HCT116 (cell line): Measurements from ENCODE around the gene ATP5MC3. TPM values are rescaled to one million over a fixed set of nuclear protein-coding genes. Genes with fewer than 3 reads are reported as not detected.

Experiments used
- ATAC-seq: fragments of 200-7000 bp; cut with Tn5 transposase; 2 replicates; pipeline ENCODE4 v1.9.1; 2020; ENCODE audit warnings: mild to moderate bottlenecking, moderate library complexity
- BruUV-seq: library from RNA; stranded (reverse); fragments of 400-500 nt; replicated peaks from 2 replicates; lab custom pipeline; 2021; lab: Mats Ljungman, UMichigan
- CTCF ChIA-PET: fragments of 300-600 bp; sonication (Branson Sonifier 250); formaldehyde crosslinking; loops from one replicate; lab custom pipeline; 2021; ENCODE audit warnings: antibody characterized with exemption; lab: Charles Lee
- POLR2A ChIA-PET: fragments of 300-600, 350-600 bp; sonication (Branson Sonifier 250); formaldehyde crosslinking; loops from one replicate; lab custom pipeline; 2021; ENCODE audit warnings: antibody characterized with exemption; lab: Charles Lee
- RAD21 ChIA-PET, 2 experiments: fragments of 300-600 bp; sonication (Branson Sonifier 250); formaldehyde crosslinking; loops; one replicate each; lab custom pipeline; 2023; ENCODE audit warnings: low total read pairs in 2 of 2; ENCODE audit not compliant: uncharacterized antibody in 2 of 2, unreplicated experiment in 2 of 2, low non-redundant PET in 1 of 2; lab: Charles Lee
- DNase-seq: peaks from one replicate; pipeline ENCODE4 v3.0.0-alpha.2; 2010; ENCODE audit warnings: low read depth, low spot score
- H2AFZ ChIP-seq: fragments of 200-600 bp; shearing (Covaris generic), sonication (generic); 2 replicates; pipeline ENCODE4 v1.6.1; 2017; ENCODE audit warnings: low read depth, mixed run types, mixed read lengths, antibody characterized with exemption, low read length; ENCODE audit not compliant: poor library complexity, severe bottlenecking
- H3K27ac ChIP-seq: 2 replicates; pipeline ENCODE4 v1.5.1; 2012; ENCODE audit warnings: low read depth, low read length
- H3K27me3 ChIP-seq: fragments of 200-600 bp; sonication (generic); 2 replicates; pipeline ENCODE4 v1.6.1; 2016; ENCODE audit warnings: mixed run types, low read length, mixed read lengths; ENCODE audit not compliant: insufficient read depth
- H3K36me3 ChIP-seq, 2 experiments: fragments of 200-500 bp in 1 of 2; fragments of 200-600 bp in 1 of 2; sonication (Bioruptor generic) in 1 of 2; sonication (generic) in 1 of 2; 2 replicates each; pipeline versions ENCODE4 v1.5.1 to v1.6.1; 2014 to 2016; ENCODE audit warnings: low read length in 2 of 2, inconsistent platforms in 1 of 2, mixed read lengths in 1 of 2, mixed run types in 1 of 2; ENCODE audit not compliant: insufficient read depth in 2 of 2, control insufficient read depth in 1 of 2
- H3K4me1 ChIP-seq, 2 experiments: fragments of 200-600 bp in 1 of 2; sonication (generic) in 1 of 2; 2 replicates each; pipeline versions ENCODE4 v1.5.1 to v1.6.1; 2012 to 2017; ENCODE audit warnings: low read length in 2 of 2, inconsistent platforms in 1 of 2, mild to moderate bottlenecking in 1 of 2, mixed read lengths in 1 of 2, mixed run types in 1 of 2, moderate library complexity in 1 of 2; ENCODE audit not compliant: insufficient read depth in 2 of 2, control insufficient read depth in 1 of 2
- H3K4me2 ChIP-seq: fragments of 200-600 bp; sonication (generic); 2 replicates; pipeline ENCODE4 v1.6.1; 2017; ENCODE audit warnings: mixed run types, low read length, mixed read lengths
- H3K4me3 ChIP-seq, 2 experiments: fragments of 200-600 bp in 1 of 2; sonication (generic) in 1 of 2; replicated peaks in 1 of 2; 2 replicates each; pipeline ENCODE4 v1.5.1; 2011 to 2016; ENCODE audit warnings: low read length in 2 of 2, control low read depth in 1 of 2, low read depth in 1 of 2, mild to moderate bottlenecking in 1 of 2, mixed read lengths in 1 of 2, mixed run types in 1 of 2
- H3K79me2 ChIP-seq: fragments of 200-600 bp; sonication (generic); 2 replicates; pipeline ENCODE4 v1.6.1; 2017; ENCODE audit warnings: mild to moderate bottlenecking, mixed run types, low read length, moderate library complexity, mixed read lengths; ENCODE audit not compliant: insufficient read depth
- H3K9ac ChIP-seq: fragments of 200-600 bp; sonication (generic); 2 replicates; pipeline ENCODE4 v1.6.1; 2016; ENCODE audit warnings: low read length, mixed read lengths
- H3K9me2 ChIP-seq: fragments of 200-600 bp; sonication (generic), shearing (Covaris generic); 2 replicates; pipeline ENCODE4 v1.6.1; 2017; ENCODE audit warnings: mixed run types, mild to moderate bottlenecking, moderate library complexity; ENCODE audit not compliant: insufficient read depth
- H3K9me3 ChIP-seq, 2 experiments: fragments of 200-500 bp in 1 of 2; fragments of 200-600 bp in 1 of 2; sonication (Bioruptor generic) in 1 of 2; sonication (generic) in 1 of 2; 2 replicates each; pipeline ENCODE4 v1.6.1; 2014 to 2017; ENCODE audit warnings: low read length in 2 of 2, mixed read lengths in 2 of 2, inconsistent platforms in 1 of 2, low read depth in 1 of 2, mild to moderate bottlenecking in 1 of 2, mixed run types in 1 of 2, moderate library complexity in 1 of 2; ENCODE audit not compliant: control insufficient read depth in 1 of 2, insufficient read depth in 1 of 2
- H4K20me1 ChIP-seq: fragments of 200-600 bp; sonication (generic), shearing (Covaris generic); 2 replicates; pipeline ENCODE4 v1.6.1; 2017; ENCODE audit warnings: mixed run types, mild to moderate bottlenecking, moderate library complexity; ENCODE audit not compliant: insufficient read depth
- CBX3 ChIP-seq: IDR thresholded peaks from 2 replicates; pipeline ENCODE4 v1.6.1; 2012; ENCODE audit warnings: low read depth
- EGR1 ChIP-seq: IDR thresholded peaks from 2 replicates; pipeline ENCODE4 v1.6.1; 2012; ENCODE audit warnings: low read depth
- ELF1 ChIP-seq: IDR thresholded peaks from 2 replicates; pipeline ENCODE4 v1.6.1; 2012; ENCODE audit warnings: low read depth, borderline replicate concordance
- EZH2phosphoT487 ChIP-seq: fragments of 200-600 bp; IDR thresholded peaks from 2 replicates; pipeline ENCODE4 v1.6.1; 2018; ENCODE audit warnings: antibody characterized with exemption, borderline replicate concordance
- POLR2A ChIP-seq: IDR thresholded peaks from 2 replicates; pipeline ENCODE4 v1.7.0; 2011; ENCODE audit warnings: borderline replicate concordance; ENCODE audit not compliant: insufficient read depth, insufficient read length; ENCODE audit errors: extremely low read depth
- POLR2AphosphoS5 ChIP-seq: IDR thresholded peaks from 2 replicates; pipeline ENCODE4 v1.6.1; 2011; ENCODE audit warnings: mild to moderate bottlenecking, low read depth, low read length, moderate library complexity
- SIN3A ChIP-seq: IDR thresholded peaks from 2 replicates; pipeline ENCODE4 v1.6.1; 2012; ENCODE audit warnings: low read depth
- TCF7L2 ChIP-seq: IDR thresholded peaks from 2 replicates; pipeline ENCODE4 v1.7.0; 2011; ENCODE audit warnings: borderline replicate concordance, inconsistent platforms; ENCODE audit not compliant: insufficient read depth, insufficient read length; ENCODE audit errors: extremely low read depth
- ZFX ChIP-seq: fragments of 450-650 bp; IDR thresholded peaks from 2 replicates; pipeline ENCODE4 v1.6.1; 2017
- ZNF274 ChIP-seq: fragments of 200-500 bp; sonication (Bioruptor generic); IDR thresholded peaks from 2 replicates; pipeline ENCODE4 v1.6.1; 2014; ENCODE audit warnings: mild to moderate bottlenecking, low read depth, low read length, inconsistent platforms
- intact Hi-C: fragments of 100-400 bp; cut with micrococcal nuclease; formaldehyde crosslinking; loops from 2 replicates; pipeline ENCODE4 v1.10.0; 2022
- total RNA-seq: library from RNA; stranded (reverse); gene quantifications from one replicate; pipeline ENCODE4 v1.2.1, GENCODE V29; 2021; ENCODE audit not compliant: unreplicated experiment
- TF ChIP-seq, protein P1 (sequence below): IDR thresholded peaks from 2 replicates; pipeline ENCODE4 v1.6.1; 2011; ENCODE audit warnings: mild to moderate bottlenecking, low read length, moderate library complexity; ENCODE audit not compliant: insufficient replicate concordance; ENCODE audit errors: extremely low read depth
- TF ChIP-seq, protein P2 (sequence below): IDR thresholded peaks from 2 replicates; pipeline ENCODE4 v1.6.1; 2012; ENCODE audit warnings: low read depth
- TF ChIP-seq, protein P3 (sequence below): IDR thresholded peaks from 2 replicates; pipeline ENCODE4 v1.6.1; 2012

The ATP5MC3 gene
- total RNA-seq, 1 experiment from 2014 or later, result 361 TPM

DNA sequence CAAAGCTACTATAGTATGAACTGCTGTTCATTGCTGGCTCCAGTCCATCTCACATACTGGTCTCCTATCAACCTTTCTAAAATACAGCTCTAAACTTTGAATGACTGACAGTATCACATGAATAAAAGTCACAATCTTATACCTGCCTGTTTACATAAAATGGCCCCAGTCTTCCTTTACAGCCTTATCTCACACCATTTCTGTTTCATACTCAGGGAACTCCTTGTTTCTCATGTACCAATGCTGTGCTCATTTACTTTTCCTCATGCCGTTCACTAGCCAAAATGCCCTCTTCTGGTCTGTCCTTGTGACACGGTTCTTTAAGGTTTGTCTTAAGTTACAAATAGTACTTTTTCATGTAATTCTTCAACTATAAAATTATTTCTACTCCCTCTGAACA lies 6.2 kb downstream of the ATP5MC3 start:
- Histone ChIP-seq H3K9ac (no peak overlapping the region), H3K9me2 (no peaks in the 10 kb centered on the region), H3K36me3 (peaks cover 38 to 52% of the 10 kb centered on the region in 2 experiments), H3K27ac (no peak overlapping the region), H4K20me1 (peaks cover 21% of the 10 kb centered on the region; the same call in 1 of the 2 replicates), H3K4me1 (peaks cover 4 to 5% of the 10 kb centered on the region in 2 experiments; a peak in 3 of 4 replicates), H3K27me3 (no peaks in the 10 kb centered on the region), H3K4me2 (no peak overlapping the region), H3K4me3 (no peak overlapping the region), H2AFZ (no peak overlapping the region), H3K9me3 (no peaks in the 10 kb centered on the region), H3K79me2 (peaks cover 46% of the 10 kb centered on the region)
- no TSS peak for BruUV-seq
- ChIA-PET RAD21 (no interaction called here), CTCF (no interaction called here), POLR2A (interaction anchor here (0.8 kb wide), 1 partner anchor 1234 kb away, joined by 3 read pairs; no protein-coding TSS in a partner anchor)
- intact Hi-C loops, result no loop called here
- TF ChIP-seq TCF7L2 (no peak), SIN3A (no peak), EGR1 (no peak)
- DNase-seq (no peak), ATAC-seq (no peak)

DNA sequence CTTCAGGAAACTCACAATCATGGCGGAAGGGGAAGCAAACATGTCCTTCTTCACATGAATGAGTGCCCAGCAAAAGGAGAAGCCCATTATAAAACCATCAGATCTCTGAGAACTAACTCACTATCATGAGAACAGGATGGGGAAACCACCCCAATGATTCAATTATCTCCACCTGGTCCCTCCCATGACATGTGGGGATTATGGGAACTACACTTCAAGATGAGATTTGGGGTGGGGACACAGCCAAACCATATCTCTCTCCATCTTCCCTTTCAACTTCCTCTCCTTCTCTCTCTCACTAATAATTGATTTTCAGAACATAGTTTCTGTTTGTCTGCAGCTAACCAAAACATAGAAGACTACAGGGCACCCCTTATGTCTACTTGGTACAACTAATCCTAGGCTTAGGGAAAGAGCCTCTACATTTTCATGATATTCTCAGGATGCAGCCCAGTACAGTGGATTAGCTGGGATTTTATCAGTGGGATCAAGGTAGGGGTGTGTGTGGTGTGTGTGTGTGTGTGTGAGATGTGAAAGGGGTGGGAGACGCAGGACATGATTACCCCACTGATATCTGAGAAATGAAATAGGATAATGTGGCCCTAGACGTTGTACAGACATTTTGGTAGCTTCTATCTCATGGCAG lies 10.7 kb downstream of the ATP5MC3 start:
- no peaks in the 10 kb centered on the region for H3K9me2 ChIP-seq
- H4K20me1 ChIP-seq, result peaks cover 3% of the 10 kb centered on the region; the same call in 1 of the 2 replicates
- H2AFZ ChIP-seq, result no peak overlapping the region
- TF ChIP-seq ELF1 (no peak), EZH2phosphoT487 (no peak), POLR2A (no peak), CBX3 (no peak), POLR2AphosphoS5 (no peak), EGR1 (no peak), ZFX (no peak), SIN3A (no peak), ZNF274 (no peak)
- TF ChIP-seq, protein P1, sequence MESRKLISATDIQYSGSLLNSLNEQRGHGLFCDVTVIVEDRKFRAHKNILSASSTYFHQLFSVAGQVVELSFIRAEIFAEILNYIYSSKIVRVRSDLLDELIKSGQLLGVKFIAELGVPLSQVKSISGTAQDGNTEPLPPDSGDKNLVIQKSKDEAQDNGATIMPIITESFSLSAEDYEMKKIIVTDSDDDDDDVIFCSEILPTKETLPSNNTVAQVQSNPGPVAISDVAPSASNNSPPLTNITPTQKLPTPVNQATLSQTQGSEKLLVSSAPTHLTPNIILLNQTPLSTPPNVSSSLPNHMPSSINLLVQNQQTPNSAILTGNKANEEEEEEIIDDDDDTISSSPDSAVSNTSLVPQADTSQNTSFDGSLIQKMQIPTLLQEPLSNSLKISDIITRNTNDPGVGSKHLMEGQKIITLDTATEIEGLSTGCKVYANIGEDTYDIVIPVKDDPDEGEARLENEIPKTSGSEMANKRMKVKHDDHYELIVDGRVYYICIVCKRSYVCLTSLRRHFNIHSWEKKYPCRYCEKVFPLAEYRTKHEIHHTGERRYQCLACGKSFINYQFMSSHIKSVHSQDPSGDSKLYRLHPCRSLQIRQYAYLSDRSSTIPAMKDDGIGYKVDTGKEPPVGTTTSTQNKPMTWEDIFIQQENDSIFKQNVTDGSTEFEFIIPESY, result no peak
- TF ChIP-seq, protein P2, sequence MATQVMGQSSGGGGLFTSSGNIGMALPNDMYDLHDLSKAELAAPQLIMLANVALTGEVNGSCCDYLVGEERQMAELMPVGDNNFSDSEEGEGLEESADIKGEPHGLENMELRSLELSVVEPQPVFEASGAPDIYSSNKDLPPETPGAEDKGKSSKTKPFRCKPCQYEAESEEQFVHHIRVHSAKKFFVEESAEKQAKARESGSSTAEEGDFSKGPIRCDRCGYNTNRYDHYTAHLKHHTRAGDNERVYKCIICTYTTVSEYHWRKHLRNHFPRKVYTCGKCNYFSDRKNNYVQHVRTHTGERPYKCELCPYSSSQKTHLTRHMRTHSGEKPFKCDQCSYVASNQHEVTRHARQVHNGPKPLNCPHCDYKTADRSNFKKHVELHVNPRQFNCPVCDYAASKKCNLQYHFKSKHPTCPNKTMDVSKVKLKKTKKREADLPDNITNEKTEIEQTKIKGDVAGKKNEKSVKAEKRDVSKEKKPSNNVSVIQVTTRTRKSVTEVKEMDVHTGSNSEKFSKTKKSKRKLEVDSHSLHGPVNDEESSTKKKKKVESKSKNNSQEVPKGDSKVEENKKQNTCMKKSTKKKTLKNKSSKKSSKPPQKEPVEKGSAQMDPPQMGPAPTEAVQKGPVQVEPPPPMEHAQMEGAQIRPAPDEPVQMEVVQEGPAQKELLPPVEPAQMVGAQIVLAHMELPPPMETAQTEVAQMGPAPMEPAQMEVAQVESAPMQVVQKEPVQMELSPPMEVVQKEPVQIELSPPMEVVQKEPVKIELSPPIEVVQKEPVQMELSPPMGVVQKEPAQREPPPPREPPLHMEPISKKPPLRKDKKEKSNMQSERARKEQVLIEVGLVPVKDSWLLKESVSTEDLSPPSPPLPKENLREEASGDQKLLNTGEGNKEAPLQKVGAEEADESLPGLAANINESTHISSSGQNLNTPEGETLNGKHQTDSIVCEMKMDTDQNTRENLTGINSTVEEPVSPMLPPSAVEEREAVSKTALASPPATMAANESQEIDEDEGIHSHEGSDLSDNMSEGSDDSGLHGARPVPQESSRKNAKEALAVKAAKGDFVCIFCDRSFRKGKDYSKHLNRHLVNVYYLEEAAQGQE, result no peak
- TF ChIP-seq, protein P3, sequence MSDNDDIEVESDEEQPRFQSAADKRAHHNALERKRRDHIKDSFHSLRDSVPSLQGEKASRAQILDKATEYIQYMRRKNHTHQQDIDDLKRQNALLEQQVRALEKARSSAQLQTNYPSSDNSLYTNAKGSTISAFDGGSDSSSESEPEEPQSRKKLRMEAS, result no peak
- TF ChIP-seq, all 23 proteins: peak for 0
- ATAC-seq (no peak), DNase-seq (no peak)
- peaks cover 2 to 8% of the 10 kb centered on the region in 2 experiments; a peak in 3 of 4 replicates for H3K36me3 ChIP-seq
- H3K79me2 ChIP-seq, result peaks cover 27% of the 10 kb centered on the region
- H3K9ac ChIP-seq, result no peak overlapping the region
- H3K27ac ChIP-seq, result no peak overlapping the region
- ChIA-PET RAD21 (no interaction called here), CTCF (interaction anchor here (1.0 kb wide), 1 partner anchor 81 kb away, joined by 3 read pairs; no protein-coding TSS in a partner anchor), POLR2A (no interaction called here)
- H3K9me3 ChIP-seq, result no peaks in the 10 kb centered on the region
- intact Hi-C loops, result no loop called here
- no peak overlapping the region for H3K4me3 ChIP-seq
- H3K4me1 ChIP-seq, result peaks cover 0 to 12% of the 10 kb centered on the region in 2 experiments; a peak in 3 of 4 replicates
- no TSS peak for BruUV-seq
- H3K27me3 ChIP-seq, result no peaks in the 10 kb centered on the region
- no peak overlapping the region for H3K4me2 ChIP-seq
